Transverse colon (tissue), 3 donors: ENCODE results near the gene HTR1B.

ENCODE experiments used
- CTCF ChIP-seq, 5 experiments: fragments of 200-600 bp in 3 of 5; fragments of 450-650 bp in 2 of 5; sonication (generic) in 3 of 5; IDR thresholded peaks; 1 replicate in 2 of 5; 2 replicates in 3 of 5; pipeline ENCODE4 v1.5.1; 2016 to 2017; ENCODE audit warnings: antibody characterized with exemption in 5 of 5, inconsistent platforms in 3 of 5, mild to moderate bottlenecking in 2 of 5, moderate library complexity in 1 of 5
- EP300 ChIP-seq: sonication (generic); formaldehyde crosslinking; IDR thresholded peaks from one replicate; pipeline ENCODE4 v1.6.1; 2017; ENCODE audit warnings: antibody characterized with exemption, low read depth
- POLR2A ChIP-seq: fragments of 450-650 bp; IDR thresholded peaks from one replicate; pipeline ENCODE4 v1.6.1; 2016; ENCODE audit warnings: antibody characterized with exemption, mild to moderate bottlenecking, moderate library complexity

- TF ChIP-seq CTCF (IDR thresholded peaks at IDR 0.05) (no peak), POLR2A (no peak), EP300 (no peak)
Measured at GRCh38 chr6:77468939-77469338, 5.6 kb upstream of the HTR1B start.
